GM10248 (cell line): ENCODE data around the gene ACADSB.

Source experiments
- CTCF ChIA-PET: fragments of 300-600 bp; sonication (Branson Sonifier 250); formaldehyde crosslinking; extraction: SDS; loops from one replicate; lab custom pipeline; 2021; ENCODE audit warnings: antibody characterized with exemption; lab: Yijun Ruan, JAX
- POLR2A ChIA-PET: fragments of 350-650 bp; sonication (Branson Sonifier 250); formaldehyde crosslinking; extraction: SDS; loops from one replicate; lab custom pipeline; 2020; ENCODE audit warnings: antibody characterized with exemption; lab: Yijun Ruan, JAX
- DNase-seq: peaks from one replicate; pipeline ENCODE4 v3.0.0; 2012; ENCODE audit errors: extremely low spot score
- CTCF ChIP-seq: IDR thresholded peaks from 2 replicates; pipeline ENCODE4 v1.5.1; 2012; ENCODE audit warnings: mild to moderate bottlenecking, low read depth; ENCODE audit errors: extremely low read depth, missing control alignments, control extremely low read depth

ACADSB gene

GRCh38 chr10:123017421-123018165 lies 8.8 kb downstream of the ACADSB start:
- no peak for DNase-seq
- no peak for TF ChIP-seq CTCF
- CTCF ChIA-PET, result interaction anchor here (1.1 kb wide), 1 partner anchor 25 kb away, joined by 4 read pairs; no protein-coding TSS in a partner anchor
- POLR2A ChIA-PET, result no interaction called here

DNA sequence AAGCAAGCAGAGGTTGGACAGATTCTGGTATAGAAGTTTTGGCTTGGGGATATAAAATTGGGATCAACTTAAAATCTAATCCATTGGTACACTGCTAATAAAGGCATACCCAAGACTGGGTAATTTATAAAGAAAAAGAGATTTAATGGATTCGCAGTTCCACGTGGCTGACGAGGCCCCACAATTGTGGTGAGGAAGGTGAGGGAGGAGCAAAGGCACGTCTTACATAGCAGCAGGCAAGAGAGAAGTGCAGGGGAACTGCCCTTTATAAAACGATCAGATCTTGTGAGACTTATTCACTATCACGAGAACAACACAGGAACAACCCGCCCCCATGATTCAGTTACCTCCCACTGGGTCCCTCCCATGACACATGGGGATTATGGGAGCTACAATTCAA lies 9.7 kb downstream of the ACADSB start:
- no peak for DNase-seq
- no peak for TF ChIP-seq CTCF
- CTCF ChIA-PET, result no interaction called here
- POLR2A ChIA-PET, result no interaction called here

- ChIA-PET CTCF (interaction anchor here (3.9 kb wide), 1 partner anchor 23 kb away, joined by 20 read pairs; no protein-coding TSS in a partner anchor), POLR2A (no interaction called here)
- no peak for TF ChIP-seq CTCF
These were observed 10.5 kb downstream of the ACADSB start for GRCh38 chr10:123019264-123019663.

DNA sequence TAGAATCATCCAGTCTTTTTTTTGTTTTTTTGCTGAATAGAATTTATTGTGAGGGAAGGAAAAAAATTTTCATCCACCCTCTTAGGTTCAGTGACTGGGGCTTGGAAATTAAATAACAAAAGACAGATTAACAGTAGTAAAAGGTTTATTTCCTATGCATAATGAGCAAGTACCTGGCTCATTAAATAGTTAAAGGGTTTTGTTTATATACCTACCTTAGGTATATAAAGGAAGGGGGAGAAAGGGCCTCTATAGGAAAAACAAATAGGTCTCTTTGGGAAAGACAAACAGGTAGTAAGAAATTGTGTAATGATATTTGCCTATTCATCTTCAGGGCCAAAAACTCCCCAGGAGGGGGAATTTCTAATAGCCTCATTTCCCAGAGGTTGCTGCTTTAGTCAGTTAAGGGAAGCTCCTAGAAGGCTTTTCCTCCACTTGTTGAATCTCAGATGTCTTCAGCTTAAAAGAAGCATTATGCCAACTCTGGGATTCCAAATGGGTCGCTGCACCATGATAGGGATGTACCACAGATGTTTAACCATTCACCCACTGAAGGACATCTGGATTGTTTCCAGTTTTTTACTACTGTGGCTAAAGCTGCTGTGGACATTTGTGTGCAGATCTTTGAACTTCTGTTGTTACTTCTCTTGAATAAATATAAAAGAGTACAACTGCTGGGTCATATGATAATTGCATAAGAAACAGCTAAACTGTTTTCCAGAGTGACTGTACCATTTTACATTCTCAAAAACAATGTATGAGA lies 11.3 kb downstream of the ACADSB start:
- TF ChIP-seq CTCF, result no peak
- DNase-seq, result no peak
- POLR2A ChIA-PET, result interaction anchor here (1.2 kb wide), 1 partner anchor 9 kb away, joined by 3 read pairs; no protein-coding TSS in a partner anchor
- CTCF ChIA-PET, result interaction anchor here (0.9 to 3.9 kb wide), 5 partner anchors 10 to 538 kb away, joined by 3 to 20 read pairs (median 4); no protein-coding TSS in a partner anchor

More at GRCh38 chr10:123019264-123019663, 10.5 kb downstream of the ACADSB start:
- DNase-seq, result no peak

DNA sequence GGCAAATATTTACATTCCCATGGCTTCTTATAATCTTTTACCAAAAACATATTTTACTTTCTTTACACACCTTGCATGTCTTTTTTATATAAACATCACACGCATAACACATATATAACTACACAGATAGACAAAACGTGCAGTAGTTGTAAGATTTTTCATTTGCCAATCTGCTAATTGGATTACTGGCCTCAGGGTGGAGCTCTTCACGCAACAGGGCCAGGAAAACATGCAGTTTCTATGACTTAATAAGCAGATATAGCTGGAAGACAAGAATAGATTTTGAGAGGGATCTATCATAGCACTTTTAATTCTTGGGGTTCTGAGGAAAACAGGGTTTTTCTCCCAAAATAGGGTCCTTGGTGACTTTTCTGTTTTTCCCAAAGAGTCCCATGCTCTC lies 12.7 kb downstream of the ACADSB start:
- ChIA-PET CTCF (interaction anchor here (0.9 to 4.6 kb wide), 10 partner anchors 8 to 537 kb away, joined by 3 to 20 read pairs (median 5); partner anchors contain the start of gene C10orf88), POLR2A (no interaction called here)
- DNase-seq, result no peak

More for the DNA sequence above, 12.7 kb downstream of the ACADSB start:
- TF ChIP-seq CTCF, result peak; percentile 49
